ENCODE measurements around the gene KEL.

Gene KEL

DNA sequence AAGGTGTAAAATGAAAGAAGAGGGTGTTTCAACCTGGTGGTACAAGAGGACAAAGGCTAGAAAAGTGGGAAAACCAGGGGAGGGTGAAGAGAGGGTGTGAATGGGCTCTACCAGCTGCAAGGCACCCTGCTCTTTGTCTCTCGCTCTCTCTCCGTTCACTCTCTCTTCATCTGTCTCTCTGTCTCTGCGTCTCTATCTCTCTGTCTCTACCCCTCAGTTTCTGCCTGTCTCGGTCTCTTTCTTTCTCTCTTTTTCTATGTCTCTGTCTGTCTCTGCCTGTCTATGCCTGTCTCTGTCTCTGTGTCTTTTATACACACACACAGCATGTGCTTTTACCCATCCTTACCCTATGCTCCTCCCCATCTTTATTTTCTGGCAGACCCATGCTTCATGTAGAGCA is 23.6 kb downstream of the KEL start:
- no peaks in the 10 kb centered on the region for H3K4me1 ChIP-seq (ENCODE audit: control insufficient read depth, insufficient read depth, low read length)
- H3K9ac ChIP-seq (ENCODE audit: low read depth, low read length) = no peak overlapping the region
- no peak overlapping the region for H3K4me3 ChIP-seq (ENCODE audit: low read depth, low read length)
- no peaks in the 10 kb centered on the region for H3K9me3 ChIP-seq (ENCODE audit: control insufficient read depth, insufficient read depth, low read length)
- H3K27me3 ChIP-seq (ENCODE audit: control insufficient read depth, insufficient read depth, low read length) = no peaks in the 10 kb centered on the region
- no peaks in the 10 kb centered on the region for H3K36me3 ChIP-seq (ENCODE audit: control insufficient read depth, insufficient read depth, low read length)

DNA sequence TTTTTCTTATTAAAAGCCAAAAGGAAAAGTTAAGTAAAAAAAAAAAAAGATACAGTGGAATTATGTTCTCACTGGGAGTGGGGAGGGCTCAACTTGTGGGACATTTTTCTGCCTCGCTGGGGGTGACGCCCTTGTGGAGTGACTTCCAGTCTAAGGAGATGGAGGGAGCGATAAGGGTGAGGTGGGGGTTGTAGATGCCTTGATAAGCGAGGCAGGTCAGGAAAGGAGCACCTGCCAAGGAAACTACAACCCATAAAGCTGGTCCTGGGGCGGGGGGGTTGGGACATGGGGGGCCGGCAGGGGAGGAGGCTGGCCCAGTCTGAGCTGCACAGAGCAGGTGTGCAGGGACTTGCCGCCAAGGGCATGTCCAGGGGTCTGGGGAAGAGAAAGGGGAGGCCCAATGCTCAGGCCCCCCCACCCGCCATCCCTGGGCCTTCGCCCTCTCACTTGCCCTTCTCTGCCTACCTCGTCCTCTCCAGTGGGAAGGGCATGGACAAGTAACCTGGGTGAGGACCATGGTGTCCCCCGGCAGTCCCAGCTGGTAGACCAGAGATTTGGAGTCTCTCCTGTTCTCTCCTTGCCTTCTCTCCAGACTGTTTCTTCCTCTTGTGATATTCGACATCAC is 26.1 kb downstream of the KEL start:
- H3K27me3 ChIP-seq (ENCODE audit: control insufficient read depth, insufficient read depth, low read length) = peaks cover 2% of the 10 kb centered on the region
- H3K9ac ChIP-seq (ENCODE audit: low read depth, low read length) = no peak overlapping the region
- H3K4me1 ChIP-seq (ENCODE audit: control insufficient read depth, insufficient read depth, low read length) = no peaks in the 10 kb centered on the region
- no peaks in the 10 kb centered on the region for H3K9me3 ChIP-seq (ENCODE audit: control insufficient read depth, insufficient read depth, low read length)
- no peaks in the 10 kb centered on the region for H3K36me3 ChIP-seq (ENCODE audit: control insufficient read depth, insufficient read depth, low read length)
- no peak overlapping the region for H3K4me3 ChIP-seq (ENCODE audit: low read depth, low read length)

DNA sequence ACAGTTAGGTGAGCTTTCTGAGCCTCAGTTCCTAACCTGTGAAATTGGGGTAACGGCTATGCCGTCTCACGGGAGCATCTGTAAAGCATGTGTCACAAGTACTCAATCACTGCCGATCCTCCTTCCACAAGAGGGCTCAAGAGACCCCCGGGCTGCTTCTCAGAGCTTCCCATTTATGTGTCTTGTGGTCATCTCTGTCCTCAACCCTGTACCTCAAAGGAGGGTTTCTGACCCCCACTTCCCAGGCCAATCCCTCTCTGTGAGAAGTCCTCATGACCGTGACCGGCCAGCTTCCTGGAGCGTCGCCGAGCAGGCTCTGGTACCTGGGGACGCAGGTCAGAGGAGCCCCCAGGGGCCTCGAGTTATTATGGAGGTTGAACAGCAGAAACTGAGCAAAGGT is 28.1 kb downstream of the KEL start:
- no peaks in the 10 kb centered on the region for H3K4me1 ChIP-seq (ENCODE audit: control insufficient read depth, insufficient read depth, low read length)
- no peak overlapping the region for H3K4me3 ChIP-seq (ENCODE audit: low read depth, low read length)
- H3K9ac ChIP-seq (ENCODE audit: low read depth, low read length) = no peak overlapping the region
- no peaks in the 10 kb centered on the region for H3K9me3 ChIP-seq (ENCODE audit: control insufficient read depth, insufficient read depth, low read length)
- no peaks in the 10 kb centered on the region for H3K36me3 ChIP-seq (ENCODE audit: control insufficient read depth, insufficient read depth, low read length)
- peaks cover 2% of the 10 kb centered on the region for H3K27me3 ChIP-seq (ENCODE audit: control insufficient read depth, insufficient read depth, low read length)

DNA sequence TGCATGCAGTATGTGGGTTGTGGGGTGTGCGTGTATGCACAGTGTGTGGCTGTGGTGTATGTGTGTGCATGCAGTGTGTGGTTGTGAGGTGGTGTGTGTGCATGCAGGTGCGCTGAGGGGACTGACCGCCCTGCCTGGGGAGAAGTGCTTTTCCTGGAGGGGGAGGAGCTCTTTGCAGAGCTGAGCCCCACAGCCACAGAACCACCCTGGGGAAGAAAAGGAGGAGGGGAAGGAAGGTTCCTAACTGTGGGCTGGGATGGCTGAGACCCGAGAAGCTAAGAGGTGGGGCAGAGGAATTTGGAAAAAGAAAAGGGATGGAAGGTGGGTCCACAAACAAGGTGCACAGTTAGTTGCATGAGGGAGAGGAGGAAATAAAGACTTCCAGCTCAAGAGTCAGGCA is 28.5 kb downstream of the KEL start, which contains the start of gene TRPV5:
Gene TRPV5, minus strand, starts transcription at position 123 of the 400 bp plus-strand sequence. CDS start 287 bp downstream, outside the sequence.
- no peaks in the 10 kb centered on the region for H3K36me3 ChIP-seq (ENCODE audit: control insufficient read depth, insufficient read depth, low read length)
- no peak within 1 kb of the TSS for H3K9ac ChIP-seq (ENCODE audit: low read depth, low read length)
- no peaks in the 10 kb centered on the region for H3K9me3 ChIP-seq (ENCODE audit: control insufficient read depth, insufficient read depth, low read length)
- peaks cover 2% of the 10 kb centered on the region for H3K27me3 ChIP-seq (ENCODE audit: control insufficient read depth, insufficient read depth, low read length)
- no peak within 1 kb of the TSS for H3K4me3 ChIP-seq (ENCODE audit: low read depth, low read length)
- H3K4me1 ChIP-seq (ENCODE audit: control insufficient read depth, insufficient read depth, low read length) = no peaks in the 10 kb centered on the region

DNA sequence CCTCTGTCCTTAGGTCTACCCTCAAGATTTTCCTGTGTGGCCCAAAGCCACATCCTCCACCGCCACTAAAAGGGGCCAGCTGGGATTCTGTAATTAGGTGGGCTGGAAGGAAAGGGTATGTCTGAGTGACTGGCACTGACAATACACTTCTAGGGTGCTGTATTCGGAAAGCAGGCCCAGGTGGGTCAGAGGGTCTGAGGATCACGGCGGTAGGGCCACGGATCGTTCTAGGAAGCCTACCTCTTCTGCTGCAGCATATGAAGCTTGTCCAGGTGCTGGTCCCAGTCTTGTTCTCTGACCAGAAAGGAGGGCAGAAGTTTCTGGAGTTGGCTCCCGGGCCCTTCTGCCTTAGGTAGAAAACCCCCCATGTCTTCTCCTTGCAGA is 29.1 kb downstream of the KEL start:
- Histone ChIP-seq H3K27me3 (ENCODE audit: control insufficient read depth, insufficient read depth, low read length) (peaks cover 2% of the 10 kb centered on the region), H3K9ac (ENCODE audit: low read depth, low read length) (no peak overlapping the region), H3K9me3 (ENCODE audit: control insufficient read depth, insufficient read depth, low read length) (no peaks in the 10 kb centered on the region), H3K4me1 (ENCODE audit: control insufficient read depth, insufficient read depth, low read length) (no peaks in the 10 kb centered on the region), H3K36me3 (ENCODE audit: control insufficient read depth, insufficient read depth, low read length) (no peaks in the 10 kb centered on the region), H3K4me3 (ENCODE audit: low read depth, low read length) (no peak overlapping the region)

DNA sequence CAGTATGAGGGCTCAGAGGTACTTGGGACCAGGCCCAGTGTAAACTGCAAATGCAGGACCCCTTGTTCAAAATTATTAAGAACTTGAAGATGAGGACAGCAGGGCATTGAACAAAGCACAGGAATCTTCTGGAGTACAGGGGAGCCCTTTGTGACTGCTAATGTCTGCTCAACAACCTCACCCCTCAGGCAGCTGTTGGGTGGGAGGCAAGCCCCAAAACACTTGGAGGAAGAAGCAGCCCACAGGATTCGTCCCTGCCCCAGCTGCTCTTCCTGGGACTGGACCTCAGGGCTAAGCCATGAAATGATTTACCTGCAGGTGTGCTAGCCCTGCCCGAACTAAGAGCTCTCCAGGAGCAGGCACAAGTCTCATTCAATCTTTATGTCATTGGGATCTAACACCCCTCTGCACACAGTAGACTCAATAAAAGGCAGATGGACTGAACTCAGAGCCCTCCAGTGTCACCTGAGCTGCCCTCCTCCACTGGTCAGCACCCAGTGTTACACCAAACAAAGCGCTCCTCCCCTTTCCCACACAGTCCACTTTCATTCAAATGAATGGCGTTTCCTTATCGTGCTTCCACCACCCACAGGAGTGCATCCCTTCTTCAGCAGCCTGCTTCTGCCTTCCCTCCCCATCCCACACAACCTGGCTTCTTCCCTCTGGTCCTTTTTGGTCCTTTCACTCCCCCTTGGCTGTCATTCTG is 29.6 kb downstream of the KEL start:
- no peaks in the 10 kb centered on the region for H3K4me1 ChIP-seq (ENCODE audit: control insufficient read depth, insufficient read depth, low read length)
- no peaks in the 10 kb centered on the region for H3K9me3 ChIP-seq (ENCODE audit: control insufficient read depth, insufficient read depth, low read length)
- peaks cover 2% of the 10 kb centered on the region for H3K27me3 ChIP-seq (ENCODE audit: control insufficient read depth, insufficient read depth, low read length)
- H3K36me3 ChIP-seq (ENCODE audit: control insufficient read depth, insufficient read depth, low read length) = no peaks in the 10 kb centered on the region
- H3K4me3 ChIP-seq (ENCODE audit: low read depth, low read length) = no peak overlapping the region
- H3K9ac ChIP-seq (ENCODE audit: low read depth, low read length) = no peak overlapping the region

DNA sequence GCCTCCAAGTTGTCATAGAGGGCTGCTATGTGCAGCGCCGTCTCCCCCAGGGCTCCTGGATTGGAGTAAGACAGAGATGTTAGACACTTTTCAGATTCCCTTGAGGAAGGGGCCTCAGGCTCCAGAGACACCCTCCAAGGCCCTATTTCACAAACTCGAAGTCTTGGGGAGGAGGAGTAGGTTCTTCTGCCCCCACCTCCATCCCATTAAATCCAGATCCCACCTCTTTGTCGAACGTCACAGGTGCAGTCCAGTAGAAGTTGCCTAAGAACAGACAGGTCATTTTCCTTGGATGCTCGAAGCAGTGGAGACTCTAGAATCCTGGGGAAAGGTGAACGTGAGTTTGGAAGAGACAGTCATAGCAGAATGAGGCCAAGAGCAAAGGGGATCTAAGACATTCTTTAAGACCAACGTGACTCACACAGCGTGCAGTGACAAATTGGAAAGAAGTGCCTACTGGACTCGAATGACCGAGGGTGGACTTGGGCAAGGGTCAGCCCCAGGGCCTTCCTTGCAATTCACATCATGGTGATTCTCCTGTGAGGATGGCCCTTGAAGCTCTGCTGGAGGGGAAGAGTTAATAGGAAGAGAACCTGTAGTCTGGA is 31.9 kb downstream of the KEL start:
- Histone ChIP-seq H3K27me3 (ENCODE audit: control insufficient read depth, insufficient read depth, low read length) (peaks cover 14% of the 10 kb centered on the region), H3K36me3 (ENCODE audit: control insufficient read depth, insufficient read depth, low read length) (no peaks in the 10 kb centered on the region), H3K9me3 (ENCODE audit: control insufficient read depth, insufficient read depth, low read length) (no peaks in the 10 kb centered on the region), H3K4me3 (ENCODE audit: low read depth, low read length) (no peak overlapping the region), H3K9ac (ENCODE audit: low read depth, low read length) (no peak overlapping the region), H3K4me1 (ENCODE audit: control insufficient read depth, insufficient read depth, low read length) (no peaks in the 10 kb centered on the region)

DNA sequence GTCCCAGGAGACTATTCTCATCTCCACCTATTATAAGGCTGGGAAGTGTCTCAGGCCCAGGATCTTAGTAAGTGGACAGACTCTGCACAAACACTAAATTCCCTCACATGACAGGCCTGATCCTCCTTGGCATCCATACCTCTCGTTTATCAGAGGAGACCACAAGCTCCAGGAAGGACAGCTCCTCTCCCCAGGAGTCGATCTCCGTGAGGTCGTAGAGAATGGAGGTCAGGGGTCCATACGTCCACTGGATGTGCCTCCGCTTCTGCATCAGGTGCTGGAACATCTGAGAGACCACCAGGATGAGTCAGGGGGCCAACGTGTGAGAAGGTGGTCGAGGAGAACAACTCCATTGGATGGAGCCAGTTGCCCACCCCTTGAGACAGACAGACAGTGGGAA is 34.2 kb downstream of the KEL start:
- peaks cover 14% of the 10 kb centered on the region for H3K27me3 ChIP-seq (ENCODE audit: control insufficient read depth, insufficient read depth, low read length)
- no peaks in the 10 kb centered on the region for H3K9me3 ChIP-seq (ENCODE audit: control insufficient read depth, insufficient read depth, low read length)
- no peaks in the 10 kb centered on the region for H3K36me3 ChIP-seq (ENCODE audit: control insufficient read depth, insufficient read depth, low read length)
- H3K4me3 ChIP-seq (ENCODE audit: low read depth, low read length) = no peak overlapping the region
- H3K4me1 ChIP-seq (ENCODE audit: control insufficient read depth, insufficient read depth, low read length) = no peaks in the 10 kb centered on the region
- no peak overlapping the region for H3K9ac ChIP-seq (ENCODE audit: low read depth, low read length)

DNA sequence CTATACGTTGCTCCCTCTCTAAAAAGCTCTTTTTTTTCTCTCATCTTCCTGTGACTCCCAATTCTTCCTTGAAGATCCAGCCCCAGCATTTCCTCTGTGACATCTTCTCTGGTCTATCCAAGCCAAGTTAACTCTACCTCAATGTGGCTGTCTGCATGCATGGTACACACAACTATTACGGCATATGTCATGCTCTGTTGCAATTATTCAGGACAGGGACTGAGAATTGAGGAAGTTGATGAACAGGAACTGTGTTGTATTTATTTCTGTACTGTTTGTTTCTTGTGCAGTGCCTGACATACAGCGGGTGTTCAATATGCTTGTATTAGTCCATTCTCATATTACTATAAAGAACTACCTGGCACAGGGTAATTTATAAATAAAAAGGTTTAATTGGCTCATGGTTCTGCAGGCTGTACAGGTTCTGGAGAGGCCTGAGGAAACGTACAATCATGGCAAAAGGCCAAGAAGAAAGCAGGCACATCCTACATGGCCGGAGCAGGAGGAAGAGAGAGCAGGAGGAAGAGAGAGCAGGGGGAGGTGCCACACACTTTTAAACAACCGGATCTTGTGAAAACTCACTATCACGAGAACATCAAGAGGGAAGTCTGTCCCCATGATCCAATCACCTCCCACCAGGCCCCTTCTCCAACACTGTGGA is 34.9 kb downstream of the KEL start:
- H3K4me1 ChIP-seq (ENCODE audit: control insufficient read depth, insufficient read depth, low read length) = no peaks in the 10 kb centered on the region
- no peak overlapping the region for H3K4me3 ChIP-seq (ENCODE audit: low read depth, low read length)
- no peaks in the 10 kb centered on the region for H3K9me3 ChIP-seq (ENCODE audit: control insufficient read depth, insufficient read depth, low read length)
- H3K36me3 ChIP-seq (ENCODE audit: control insufficient read depth, insufficient read depth, low read length) = no peaks in the 10 kb centered on the region
- no peak overlapping the region for H3K9ac ChIP-seq (ENCODE audit: low read depth, low read length)
- peaks cover 13% of the 10 kb centered on the region for H3K27me3 ChIP-seq (ENCODE audit: control insufficient read depth, insufficient read depth, low read length)

DNA sequence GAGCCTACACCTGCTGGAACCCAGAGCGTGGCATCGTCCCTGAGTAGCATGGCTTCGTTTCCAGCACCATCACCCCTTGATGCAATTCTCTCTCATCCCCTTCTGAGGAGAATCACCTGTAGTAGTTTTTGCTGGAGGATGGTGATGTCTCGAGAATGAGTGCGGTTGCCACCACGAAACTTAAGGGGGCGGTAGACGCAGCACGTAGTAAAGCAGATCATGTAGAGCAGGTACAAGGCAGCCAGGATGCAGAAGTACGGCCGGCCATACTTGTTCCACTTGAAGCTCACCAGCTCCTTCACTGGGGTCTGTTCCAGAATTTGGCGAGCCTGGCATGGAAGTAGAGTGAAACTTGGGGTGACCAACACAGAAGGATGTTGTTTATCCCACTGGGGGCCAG is 36.8 kb downstream of the KEL start:
- no peak overlapping the region for H3K9ac ChIP-seq (ENCODE audit: low read depth, low read length)
- H3K4me3 ChIP-seq (ENCODE audit: low read depth, low read length) = no peak overlapping the region
- H3K4me1 ChIP-seq (ENCODE audit: control insufficient read depth, insufficient read depth, low read length) = no peaks in the 10 kb centered on the region
- no peaks in the 10 kb centered on the region for H3K36me3 ChIP-seq (ENCODE audit: control insufficient read depth, insufficient read depth, low read length)
- H3K9me3 ChIP-seq (ENCODE audit: control insufficient read depth, insufficient read depth, low read length) = no peaks in the 10 kb centered on the region
- H3K27me3 ChIP-seq (ENCODE audit: control insufficient read depth, insufficient read depth, low read length) = peaks cover 13% of the 10 kb centered on the region

DNA sequence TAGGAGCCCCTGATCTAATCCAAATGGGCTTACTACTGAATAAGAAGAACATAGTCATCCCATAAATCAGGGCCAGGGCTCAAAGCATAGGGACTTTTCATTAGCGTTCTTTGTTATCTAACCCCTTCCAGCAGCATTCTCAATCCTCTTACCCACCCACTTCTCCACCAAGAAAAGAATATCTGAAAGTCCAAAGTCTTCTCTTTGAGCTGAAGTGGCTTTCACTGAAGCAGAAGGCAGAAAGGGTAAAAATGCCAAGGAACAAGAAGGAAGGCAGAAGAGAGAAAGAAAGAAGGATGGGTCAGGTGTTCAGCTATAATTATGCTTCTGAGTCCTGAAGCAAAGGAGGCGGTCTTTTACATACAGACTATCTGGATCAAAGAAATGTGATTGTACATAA is 38.8 kb downstream of the KEL start:
- Histone ChIP-seq H3K27me3 (ENCODE audit: control insufficient read depth, insufficient read depth, low read length) (peaks cover 13% of the 10 kb centered on the region), H3K36me3 (ENCODE audit: control insufficient read depth, insufficient read depth, low read length) (no peaks in the 10 kb centered on the region), H3K4me3 (ENCODE audit: low read depth, low read length) (no peak overlapping the region), H3K9me3 (ENCODE audit: control insufficient read depth, insufficient read depth, low read length) (no peaks in the 10 kb centered on the region), H3K4me1 (ENCODE audit: control insufficient read depth, insufficient read depth, low read length) (no peaks in the 10 kb centered on the region), H3K9ac (ENCODE audit: low read depth, low read length) (no peak overlapping the region)

DNA sequence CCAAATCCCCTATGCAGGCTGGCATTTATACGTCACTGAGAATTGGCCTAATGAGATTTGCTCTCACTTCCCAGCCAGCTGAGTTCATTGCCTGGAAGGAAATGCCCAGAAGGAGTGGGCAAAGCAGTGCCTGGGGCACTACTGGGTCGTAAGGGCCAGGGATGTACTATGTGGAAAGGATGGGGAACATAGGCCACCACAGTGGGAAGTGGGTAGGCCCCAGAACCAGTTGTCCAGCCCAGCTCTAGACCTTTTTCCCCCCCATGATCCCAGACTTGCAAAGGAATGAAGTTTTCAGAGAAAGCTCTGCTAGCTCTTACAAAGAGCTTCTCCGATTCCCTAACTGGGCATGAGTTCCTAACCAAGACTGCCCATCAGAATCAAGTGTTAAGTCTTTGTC is 42.5 kb downstream of the KEL start:
- H3K4me1 ChIP-seq (ENCODE audit: control insufficient read depth, insufficient read depth, low read length) = no peaks in the 10 kb centered on the region

More for the DNA sequence above, 42.5 kb downstream of the KEL start:
- H3K4me3 ChIP-seq (ENCODE audit: low read depth, low read length) = no peak overlapping the region
- H3K36me3 ChIP-seq (ENCODE audit: control insufficient read depth, insufficient read depth, low read length) = no peaks in the 10 kb centered on the region
- H3K9ac ChIP-seq (ENCODE audit: low read depth, low read length) = no peak overlapping the region
- H3K27me3 ChIP-seq (ENCODE audit: control insufficient read depth, insufficient read depth, low read length) = no peaks in the 10 kb centered on the region
- H3K9me3 ChIP-seq (ENCODE audit: control insufficient read depth, insufficient read depth, low read length) = no peaks in the 10 kb centered on the region
